Parathyroid adenoma (tissue), 2 donors: ENCODE data around the gene LRP8.

Experiments
- H2AFZ ChIP-seq: fragments of 300-600 bp; sonication (generic); one replicate; pipeline ENCODE4 v1.7.0; 2017; ENCODE audit warnings: antibody characterized with exemption, mild to moderate bottlenecking
- H3K27ac ChIP-seq: fragments of 300-600 bp; sonication (generic); one replicate; pipeline ENCODE4 v1.7.0; 2017
- H3K27me3 ChIP-seq: fragments of 300-600 bp; sonication (generic); one replicate; pipeline ENCODE4 v1.7.0; 2017; ENCODE audit warnings: low read length; ENCODE audit not compliant: control insufficient read depth, insufficient read depth
- H3K36me3 ChIP-seq: fragments of 300-600 bp; sonication (generic); one replicate; pipeline ENCODE4 v1.7.0; 2017; ENCODE audit warnings: low read length; ENCODE audit not compliant: control insufficient read depth, insufficient read depth
- H3K4me1 ChIP-seq: fragments of 300-600 bp; sonication (generic); one replicate; pipeline ENCODE4 v1.7.0; 2017; ENCODE audit warnings: control low read depth
- H3K4me2 ChIP-seq: fragments of 300-600 bp; sonication (generic); one replicate; pipeline ENCODE4 v1.7.0; 2017; ENCODE audit warnings: low read length
- H3K4me3 ChIP-seq: fragments of 300-600 bp; sonication (generic); one replicate; pipeline ENCODE4 v1.7.0; 2017; ENCODE audit warnings: low read depth, low read length
- H3K79me2 ChIP-seq: fragments of 300-600 bp; sonication (generic); one replicate; pipeline ENCODE4 v1.7.0; 2017; ENCODE audit warnings: control low read depth
- H3K9ac ChIP-seq: fragments of 300-600 bp; sonication (generic); one replicate; pipeline ENCODE4 v1.7.0; 2017; ENCODE audit warnings: mild to moderate bottlenecking
- H3K9me3 ChIP-seq: fragments of 300-600 bp; sonication (generic); one replicate; pipeline ENCODE4 v1.7.0; 2017; ENCODE audit warnings: low read length; ENCODE audit not compliant: control insufficient read depth
- TF ChIP-seq, protein P1 (sequence below): fragments of 300-600 bp; sonication (generic); IDR thresholded peaks from one replicate; pipeline ENCODE4 v1.7.0; 2017; ENCODE audit warnings: antibody characterized with exemption, mild to moderate bottlenecking
- donor health status: primary hyperparathyroidism.

Gene LRP8

DNA sequence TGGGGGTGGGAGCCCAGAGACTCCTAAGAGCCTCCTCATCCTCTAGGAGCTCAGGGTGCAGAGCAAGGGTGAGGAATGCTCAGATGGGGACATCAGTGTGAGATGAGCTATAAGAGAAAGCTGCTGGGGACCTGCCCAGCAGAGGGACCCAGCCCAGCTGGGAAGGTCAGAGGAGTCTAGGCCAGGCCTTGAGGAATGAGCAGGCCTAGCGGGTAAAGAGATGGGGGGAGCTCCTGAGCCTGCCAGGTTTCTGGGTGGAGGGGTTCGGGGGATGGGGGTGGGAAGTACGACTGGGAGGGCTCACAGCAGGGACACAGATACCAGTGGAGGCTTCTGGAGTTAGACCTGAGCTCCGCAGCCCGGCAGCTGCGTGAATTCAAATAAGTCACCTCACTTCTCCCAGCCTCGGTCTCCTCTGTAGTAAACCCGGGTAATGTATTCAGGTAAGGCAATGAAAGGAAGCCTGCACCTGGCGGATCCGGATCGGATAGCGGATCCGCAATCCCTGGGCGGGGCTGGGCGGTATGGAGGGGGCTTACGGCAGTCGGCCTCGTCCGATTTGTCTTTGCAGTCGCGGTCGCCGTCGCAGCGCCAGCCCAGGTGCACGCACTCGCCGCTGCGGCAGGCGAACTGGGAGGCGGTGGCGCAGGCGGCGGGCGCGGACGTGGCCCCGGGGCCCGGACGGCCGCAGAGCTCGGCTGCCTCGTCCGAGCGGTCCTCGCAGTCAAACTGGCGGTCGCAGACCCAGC, 51.5 kb downstream of the LRP8 start:
- Histone ChIP-seq H3K4me2 (no peak overlapping the region), H3K36me3 (no peaks in the 10 kb centered on the region), H3K4me3 (no peak overlapping the region)

DNA sequence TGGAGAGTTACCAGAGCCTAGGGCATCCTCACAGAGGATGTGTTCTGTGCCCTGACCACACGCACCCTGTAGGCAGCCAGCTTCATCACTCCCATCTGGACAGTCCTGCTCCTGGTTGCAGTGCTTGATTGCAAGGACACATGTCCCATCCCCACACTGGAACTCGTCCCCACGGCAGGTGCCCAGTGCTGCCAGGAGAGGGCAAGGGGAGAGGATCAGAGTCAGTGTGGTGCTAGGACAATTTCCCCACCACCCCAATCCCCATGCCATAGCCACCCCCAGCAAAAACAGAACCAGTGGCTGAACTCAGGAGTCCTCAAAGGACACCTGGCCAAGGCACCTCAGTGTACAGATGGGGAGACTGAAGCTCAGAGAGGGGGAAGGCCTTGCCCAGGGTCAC, 52.3 kb downstream of the LRP8 start:
- Histone ChIP-seq H3K27me3 (no peaks in the 10 kb centered on the region), H2AFZ (no peak overlapping the region), H3K4me1 (no peaks in the 10 kb centered on the region), H3K9me3 (no peaks in the 10 kb centered on the region), H3K4me2 (no peak overlapping the region), H3K4me3 (no peak overlapping the region), H3K27ac (no peak overlapping the region), H3K9ac (no peak overlapping the region), H3K79me2 (no peaks in the 10 kb centered on the region), H3K36me3 (no peaks in the 10 kb centered on the region)
- TF ChIP-seq, protein P1, sequence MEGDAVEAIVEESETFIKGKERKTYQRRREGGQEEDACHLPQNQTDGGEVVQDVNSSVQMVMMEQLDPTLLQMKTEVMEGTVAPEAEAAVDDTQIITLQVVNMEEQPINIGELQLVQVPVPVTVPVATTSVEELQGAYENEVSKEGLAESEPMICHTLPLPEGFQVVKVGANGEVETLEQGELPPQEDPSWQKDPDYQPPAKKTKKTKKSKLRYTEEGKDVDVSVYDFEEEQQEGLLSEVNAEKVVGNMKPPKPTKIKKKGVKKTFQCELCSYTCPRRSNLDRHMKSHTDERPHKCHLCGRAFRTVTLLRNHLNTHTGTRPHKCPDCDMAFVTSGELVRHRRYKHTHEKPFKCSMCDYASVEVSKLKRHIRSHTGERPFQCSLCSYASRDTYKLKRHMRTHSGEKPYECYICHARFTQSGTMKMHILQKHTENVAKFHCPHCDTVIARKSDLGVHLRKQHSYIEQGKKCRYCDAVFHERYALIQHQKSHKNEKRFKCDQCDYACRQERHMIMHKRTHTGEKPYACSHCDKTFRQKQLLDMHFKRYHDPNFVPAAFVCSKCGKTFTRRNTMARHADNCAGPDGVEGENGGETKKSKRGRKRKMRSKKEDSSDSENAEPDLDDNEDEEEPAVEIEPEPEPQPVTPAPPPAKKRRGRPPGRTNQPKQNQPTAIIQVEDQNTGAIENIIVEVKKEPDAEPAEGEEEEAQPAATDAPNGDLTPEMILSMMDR: no peak

More for the DNA sequence above, 51.5 kb downstream of the LRP8 start:
- no peaks in the 10 kb centered on the region for H3K27me3 ChIP-seq
- H3K27ac ChIP-seq: no peak overlapping the region
- H3K9ac ChIP-seq: no peak overlapping the region
- no peak overlapping the region for H2AFZ ChIP-seq
- no peaks in the 10 kb centered on the region for H3K4me1 ChIP-seq
- no peaks in the 10 kb centered on the region for H3K9me3 ChIP-seq
- H3K79me2 ChIP-seq: no peaks in the 10 kb centered on the region
- TF ChIP-seq, protein P1: no peak

DNA sequence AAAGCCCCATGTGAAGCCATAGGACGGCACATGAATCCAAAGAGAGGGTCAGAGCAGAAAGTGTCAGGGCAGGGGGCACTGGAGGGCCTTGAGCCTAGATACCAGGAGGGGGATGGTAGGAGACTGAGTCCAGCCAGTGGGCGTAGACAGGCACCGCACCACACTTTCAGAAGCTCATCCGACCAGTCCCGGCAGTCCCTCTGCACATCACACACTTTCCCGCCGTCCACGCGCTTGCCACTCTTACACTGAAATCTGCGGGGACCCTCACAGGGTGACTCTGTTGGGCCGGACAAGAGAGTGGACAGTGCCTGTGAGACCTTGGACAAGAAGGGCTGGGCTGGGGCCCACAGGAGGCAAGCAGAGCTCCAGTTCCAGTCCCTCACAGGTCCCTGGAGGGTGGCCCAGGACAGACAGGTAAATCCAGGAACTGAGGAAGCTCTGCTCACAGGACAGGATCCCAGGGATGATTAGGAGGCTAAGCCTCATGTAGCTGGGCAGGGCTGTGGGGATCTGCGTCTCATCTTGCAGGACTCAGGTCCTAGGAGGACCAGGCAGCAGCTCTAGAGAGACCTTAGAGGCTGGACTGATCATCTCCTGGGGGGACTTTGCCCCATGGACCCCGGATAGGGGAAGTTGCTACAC, 53.2 kb downstream of the LRP8 start:
- Histone ChIP-seq H3K9ac (no peak overlapping the region), H3K36me3 (no peaks in the 10 kb centered on the region)

DNA sequence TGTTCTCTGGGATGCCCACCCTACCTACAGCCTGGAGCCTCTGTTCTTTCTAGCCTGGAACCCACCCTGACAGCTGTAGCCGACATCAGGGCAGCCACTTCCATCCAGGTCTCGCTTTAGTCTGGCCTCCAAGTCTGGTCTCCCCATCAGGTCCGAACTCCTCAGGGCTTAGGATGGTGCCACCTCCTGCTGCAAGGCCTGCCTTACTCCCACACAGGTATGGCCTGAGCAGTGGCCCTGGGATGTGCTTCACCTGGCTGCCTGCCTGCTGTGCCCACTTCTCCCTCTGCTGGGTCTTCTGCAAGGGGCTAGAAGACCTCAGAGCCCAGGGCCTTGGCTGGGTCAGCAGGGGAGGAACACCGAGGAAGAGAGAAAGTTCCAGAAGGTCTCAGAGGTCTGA, 53.8 kb downstream of the LRP8 start:
- Histone ChIP-seq H3K79me2 (no peaks in the 10 kb centered on the region), H3K27ac (no peak overlapping the region), H3K4me1 (no peaks in the 10 kb centered on the region), H3K9me3 (no peaks in the 10 kb centered on the region), H3K4me3 (no peak overlapping the region), H3K36me3 (no peaks in the 10 kb centered on the region), H3K9ac (no peak overlapping the region), H3K4me2 (no peak overlapping the region), H2AFZ (no peak overlapping the region), H3K27me3 (no peaks in the 10 kb centered on the region)
- TF ChIP-seq, protein P1: no peak

More for the DNA sequence above, 53.2 kb downstream of the LRP8 start:
- H3K9me3 ChIP-seq: no peaks in the 10 kb centered on the region
- no peaks in the 10 kb centered on the region for H3K79me2 ChIP-seq
- H3K4me1 ChIP-seq: no peaks in the 10 kb centered on the region
- H3K4me2 ChIP-seq: no peak overlapping the region
- H3K27me3 ChIP-seq: no peaks in the 10 kb centered on the region
- H3K27ac ChIP-seq: no peak overlapping the region
- H3K4me3 ChIP-seq: no peak overlapping the region
- no peak overlapping the region for H2AFZ ChIP-seq
- TF ChIP-seq, protein P1: no peak

DNA sequence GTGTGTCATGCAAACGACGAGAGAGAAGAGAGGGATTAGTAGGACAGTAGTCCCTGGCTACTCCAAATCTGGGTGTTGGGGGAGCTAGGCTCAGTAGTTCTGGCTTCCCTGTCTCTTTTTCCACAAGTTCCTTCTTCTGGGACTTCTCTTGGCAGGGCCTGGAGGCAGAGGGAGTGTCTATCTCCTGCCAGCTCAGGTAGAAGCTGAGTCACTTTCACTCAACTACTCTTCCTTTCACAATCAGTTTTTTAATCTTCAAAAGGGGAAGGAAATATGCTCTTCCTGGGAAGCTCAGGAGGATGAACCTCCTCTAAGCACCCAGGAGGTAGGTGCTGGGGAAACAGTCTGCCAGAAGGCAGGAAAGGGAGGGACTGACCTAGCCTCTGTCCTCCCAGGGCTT, 54.3 kb downstream of the LRP8 start:
- H3K27me3 ChIP-seq: no peaks in the 10 kb centered on the region
- H3K27ac ChIP-seq: no peak overlapping the region
- H3K4me1 ChIP-seq: no peaks in the 10 kb centered on the region
- no peak overlapping the region for H2AFZ ChIP-seq
- H3K9me3 ChIP-seq: no peaks in the 10 kb centered on the region
- no peaks in the 10 kb centered on the region for H3K36me3 ChIP-seq
- no peak overlapping the region for H3K4me2 ChIP-seq
- TF ChIP-seq, protein P1: no peak
- H3K4me3 ChIP-seq: no peak overlapping the region
- no peaks in the 10 kb centered on the region for H3K79me2 ChIP-seq
- no peak overlapping the region for H3K9ac ChIP-seq
